Islet precursor cell (in vitro differentiated cells): ENCODE results near the gene ITM2B.

Source experiments
- DNase-seq: peaks from one replicate; pipeline ENCODE4 v3.0.0-alpha.2; 2018

The ITM2B gene

DNA sequence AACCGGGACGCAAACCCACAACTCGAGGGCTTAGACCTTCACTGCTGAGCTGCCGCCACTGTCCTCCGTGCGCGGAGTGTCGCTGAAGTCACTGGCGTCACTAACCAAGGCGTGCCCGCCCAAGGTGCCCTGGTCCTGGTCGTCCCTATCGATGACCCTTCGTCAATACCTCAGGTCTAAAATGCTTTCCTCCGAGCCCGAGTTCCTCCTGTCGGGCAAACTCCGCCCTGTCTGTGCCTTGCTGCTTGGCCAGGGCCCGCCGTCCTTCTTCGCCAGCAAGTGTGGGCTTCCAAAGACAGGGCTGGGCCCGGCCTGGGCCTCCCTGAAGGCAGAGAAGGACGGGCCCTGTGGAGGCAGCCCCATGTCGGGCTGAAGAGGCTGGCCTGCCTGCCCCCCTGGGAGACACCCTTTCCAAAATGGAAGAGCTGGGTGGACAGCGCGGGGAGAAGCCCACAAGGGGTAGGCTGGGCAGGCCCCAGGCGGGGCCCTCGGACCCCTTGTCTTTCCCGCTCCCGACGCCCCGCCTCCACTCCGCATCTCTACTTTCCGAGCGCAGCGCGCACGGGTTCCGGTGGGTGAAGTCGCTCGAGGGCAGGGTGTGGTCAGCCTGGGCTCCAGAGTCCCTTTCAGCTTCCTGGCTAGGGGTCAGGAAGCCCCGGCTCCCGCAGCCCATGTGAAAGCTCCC, 84.0 kb downstream of the ITM2B start:
- no peak for DNase-seq

DNA sequence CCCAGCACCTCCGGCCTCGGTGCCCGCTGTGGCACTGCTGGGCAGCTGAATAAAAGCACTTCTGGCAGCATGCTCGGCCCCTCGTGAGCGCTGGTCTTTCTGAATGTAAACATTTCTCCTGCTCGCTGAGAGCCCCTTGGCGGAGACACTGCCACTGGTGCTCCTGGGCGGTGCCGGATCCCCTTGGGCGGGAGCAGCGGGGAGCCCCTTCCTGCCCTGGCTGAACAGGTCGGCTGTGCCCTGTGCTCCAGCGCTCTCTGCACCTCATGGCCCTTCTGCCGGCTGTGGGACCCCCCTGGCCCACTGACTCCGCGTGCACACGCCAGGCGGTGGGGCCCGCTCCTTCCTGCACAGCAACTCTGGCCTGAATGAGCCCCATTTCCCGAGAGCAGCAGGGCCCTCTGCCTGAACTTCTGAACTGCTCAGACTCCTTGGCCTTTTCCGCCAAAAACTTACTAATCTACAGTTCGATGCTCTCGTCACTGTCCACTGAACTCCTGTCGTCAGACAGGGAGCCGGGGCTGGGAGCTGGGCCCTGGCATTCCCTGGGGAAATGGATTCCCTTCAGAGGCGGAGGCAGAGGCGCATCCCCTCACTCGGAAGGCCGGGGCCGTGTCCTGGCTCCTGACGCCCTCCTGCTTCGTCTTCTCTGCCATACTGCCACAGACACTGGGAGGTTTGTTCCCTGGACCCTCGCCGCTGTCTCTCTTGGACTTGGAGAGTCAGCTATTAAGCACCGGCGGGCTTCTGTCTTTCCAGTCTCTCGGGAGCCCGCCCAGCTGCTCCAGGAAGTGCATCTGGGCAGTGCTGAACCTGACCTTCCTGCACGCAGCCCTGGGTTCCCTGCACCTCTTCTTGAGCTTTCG, 84.7 kb downstream of the ITM2B start:
- no peak for DNase-seq

DNA sequence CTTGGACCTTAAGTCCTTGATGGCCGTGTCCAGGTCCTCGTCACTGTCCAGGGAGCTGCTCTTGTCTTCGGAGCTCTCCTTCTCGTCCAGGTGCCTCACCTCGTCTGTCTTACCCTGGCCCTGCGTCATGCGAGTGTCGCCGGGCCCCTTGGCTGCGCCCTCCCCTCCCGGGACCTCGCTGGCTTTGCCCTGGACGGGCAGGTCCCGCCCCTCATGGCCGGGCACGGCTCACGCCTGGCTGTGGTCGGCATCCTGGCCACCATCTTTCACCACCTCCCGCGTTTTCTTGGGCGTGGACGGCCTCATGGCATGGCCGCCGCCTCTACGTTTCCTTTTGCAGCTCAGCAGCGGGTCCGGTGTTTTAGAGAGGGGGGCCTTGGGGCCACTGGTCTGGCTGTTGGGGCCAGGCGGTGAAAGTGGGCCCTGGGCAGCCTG, 85.4 kb downstream of the ITM2B start:
- DNase-seq, result no peak

DNA sequence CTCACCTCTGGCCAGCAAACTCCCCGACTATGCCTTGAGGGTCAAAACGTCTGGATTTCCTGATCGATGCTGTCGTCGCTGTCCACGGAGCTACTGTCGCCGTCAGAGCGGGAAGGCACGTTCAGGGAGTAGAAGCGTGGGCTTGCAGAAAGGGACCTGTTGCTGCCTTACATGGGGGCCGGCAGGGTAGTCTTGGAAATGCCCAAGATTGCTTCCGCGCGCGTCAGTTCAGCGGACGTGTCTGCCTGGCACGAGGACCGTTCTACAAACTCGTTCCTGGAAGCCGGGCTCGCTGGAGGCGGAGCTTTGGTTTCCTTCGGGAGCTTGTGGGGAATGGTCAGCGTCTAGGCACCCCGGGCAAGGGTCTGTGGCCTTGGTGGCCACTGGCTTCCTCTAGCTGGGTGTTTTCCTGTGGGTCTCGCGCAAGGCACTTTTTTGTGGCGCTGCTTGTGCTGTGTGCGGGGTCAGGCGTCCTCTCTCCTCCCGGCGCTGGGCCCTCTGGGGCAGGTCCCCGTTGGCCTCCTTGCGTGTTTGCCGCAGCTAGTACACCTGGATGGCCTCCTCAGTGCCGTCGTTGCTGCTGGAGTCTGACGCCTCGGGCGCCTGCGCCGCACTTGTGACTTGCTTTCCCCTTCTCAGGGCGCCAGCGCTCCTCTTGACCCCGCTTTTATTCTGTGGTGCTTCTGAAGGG, 86.0 kb downstream of the ITM2B start:
- DNase-seq, result no peak
